ENCODE measurements around the gene MAEA.
"Not testable (repeated sequence)": the region's sequence is repeated elsewhere in the genome, so short reads cannot be mapped to it uniquely, and the experiment has no call there.

MAEA gene

DNA sequence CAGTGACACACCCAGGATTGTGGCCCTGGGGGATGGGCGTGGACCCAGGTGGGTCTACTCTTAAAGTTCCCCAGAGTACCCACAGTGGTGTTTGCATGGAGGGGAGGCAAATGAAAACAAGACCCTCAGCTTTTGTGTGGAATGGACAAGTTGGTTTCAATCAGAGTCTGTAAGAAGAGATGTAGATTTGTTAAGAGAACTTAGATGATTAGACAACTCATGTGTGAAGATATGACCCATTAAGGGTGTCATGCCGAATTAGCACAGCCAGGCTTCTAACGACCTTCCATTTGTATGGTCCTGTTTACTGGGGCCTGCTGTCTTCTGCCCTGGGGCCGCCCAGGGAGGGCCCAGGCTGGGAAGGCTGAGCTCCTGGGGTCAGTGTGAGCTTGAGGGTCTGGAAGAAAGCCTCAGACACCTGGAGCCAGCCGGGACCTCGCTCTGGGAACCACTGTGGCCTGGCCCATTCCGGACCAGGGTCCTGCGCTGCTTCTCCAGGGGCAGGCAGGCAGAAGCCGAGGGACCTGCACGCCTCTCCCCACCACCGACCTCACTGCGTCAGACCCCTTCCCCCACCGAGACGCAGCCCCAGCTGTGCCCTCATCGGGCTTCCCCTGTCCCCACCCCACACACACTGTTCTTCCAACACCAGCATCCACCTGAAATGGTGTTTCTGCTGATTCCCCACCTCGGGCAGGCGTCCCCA is 77.7 kb downstream of the MAEA start:
- no peak for DNase-seq (ENCODE audit: low read depth)

- no peak for DNase-seq (ENCODE audit: low read depth)
These were observed 78.2 kb downstream of the MAEA start for GRCh38 chr4:1367936-1368289.

- no peak for DNase-seq (ENCODE audit: low read depth)
These were observed 78.9 kb downstream of the MAEA start for GRCh38 chr4:1368421-1369090.

DNA sequence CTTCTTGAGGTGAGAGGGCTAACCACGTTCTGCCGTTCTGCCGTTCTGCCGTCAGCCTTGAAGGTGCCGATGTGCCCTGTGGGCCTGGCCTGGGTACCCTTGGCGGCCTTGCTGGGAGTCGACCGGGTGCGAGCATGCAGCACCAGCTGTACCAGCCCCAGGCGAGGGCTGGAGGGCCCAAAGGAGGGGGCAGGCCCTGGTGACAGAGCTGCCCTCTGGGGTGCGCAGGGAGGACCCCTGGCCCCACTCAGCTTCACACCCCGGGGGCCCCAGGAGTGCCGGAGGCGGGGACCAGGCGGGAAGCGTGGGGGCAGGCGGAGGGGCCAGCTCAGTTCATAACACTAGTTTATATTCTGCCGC is 79.4 kb downstream of the MAEA start:
- DNase-seq (ENCODE audit: low read depth): no peak

GRCh38 chr4:1369479-1370079 is 79.9 kb downstream of the MAEA start:
- no peak for DNase-seq (ENCODE audit: low read depth)

DNA sequence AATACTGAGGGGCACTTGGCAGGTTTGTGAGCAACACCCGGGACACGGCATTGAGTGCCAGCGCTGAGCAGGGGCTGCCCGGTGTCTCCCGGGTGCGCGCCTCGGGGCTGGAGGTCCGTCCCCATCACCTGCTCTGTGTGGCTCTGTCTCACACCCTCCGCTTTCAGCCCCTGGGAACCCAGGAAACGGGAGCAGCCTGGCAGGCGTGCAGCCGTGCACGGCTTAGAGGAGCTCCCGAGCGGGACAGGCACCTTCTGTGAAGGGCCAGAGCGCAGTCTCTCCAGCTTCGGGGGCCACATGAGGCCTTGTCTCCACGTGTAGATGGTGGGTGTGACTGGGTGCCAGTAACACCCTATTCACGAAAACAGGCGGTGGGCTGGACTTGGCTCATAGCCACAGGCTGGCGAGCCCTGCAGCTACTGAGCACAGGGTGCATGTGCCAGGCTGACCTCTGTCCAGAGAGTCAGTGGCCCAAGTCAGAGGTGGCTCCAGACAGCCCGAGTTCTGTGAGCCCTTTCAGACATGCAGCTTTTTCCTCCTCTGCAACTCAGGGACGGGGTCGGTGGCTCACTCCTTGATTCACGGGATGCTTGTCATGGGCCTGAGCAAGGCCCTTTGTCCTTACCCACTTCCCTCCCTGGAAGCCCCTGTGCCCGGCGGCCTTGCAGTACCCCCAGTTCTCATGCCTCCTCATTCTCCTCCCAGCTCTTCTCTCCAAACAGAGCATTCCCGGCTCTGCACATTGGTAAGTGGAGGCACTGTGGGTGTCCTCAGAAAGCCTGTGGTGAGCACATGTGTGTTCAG is 80.8 kb downstream of the MAEA start:
- no peak for DNase-seq (ENCODE audit: low read depth)

- DNase-seq (ENCODE audit: low read depth): no peak
These were observed 81.8 kb downstream of the MAEA start for GRCh38 chr4:1371176-1372165.

DNA sequence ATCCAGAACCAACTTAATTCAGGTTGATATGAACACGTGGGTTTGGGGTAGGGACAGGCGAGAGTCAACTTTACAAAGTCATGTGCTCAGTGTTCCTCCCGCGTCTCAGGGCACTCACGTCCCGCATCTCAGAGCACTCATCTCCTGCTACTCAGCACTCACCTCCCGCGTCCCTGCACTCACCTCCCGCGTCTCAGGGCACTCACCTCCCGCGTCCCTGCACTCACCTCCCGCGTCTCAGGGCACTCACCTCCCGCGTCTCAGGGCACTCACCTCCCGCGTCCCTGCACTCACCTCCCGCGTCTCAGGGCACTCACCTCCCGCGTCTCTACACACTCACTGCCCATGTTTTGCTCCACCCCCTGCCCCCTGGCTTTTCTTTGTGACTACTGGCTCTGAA is 82.9 kb downstream of the MAEA start:
- DNase-seq (ENCODE audit: low read depth): not testable (repeated sequence)

GRCh38 chr4:1373892-1374705 is 84.4 kb downstream of the MAEA start:
- no peak for DNase-seq (ENCODE audit: low read depth)

- no peak for DNase-seq (ENCODE audit: low read depth)
These were observed 85.0 kb downstream of the MAEA start for GRCh38 chr4:1374706-1375045.

DNA sequence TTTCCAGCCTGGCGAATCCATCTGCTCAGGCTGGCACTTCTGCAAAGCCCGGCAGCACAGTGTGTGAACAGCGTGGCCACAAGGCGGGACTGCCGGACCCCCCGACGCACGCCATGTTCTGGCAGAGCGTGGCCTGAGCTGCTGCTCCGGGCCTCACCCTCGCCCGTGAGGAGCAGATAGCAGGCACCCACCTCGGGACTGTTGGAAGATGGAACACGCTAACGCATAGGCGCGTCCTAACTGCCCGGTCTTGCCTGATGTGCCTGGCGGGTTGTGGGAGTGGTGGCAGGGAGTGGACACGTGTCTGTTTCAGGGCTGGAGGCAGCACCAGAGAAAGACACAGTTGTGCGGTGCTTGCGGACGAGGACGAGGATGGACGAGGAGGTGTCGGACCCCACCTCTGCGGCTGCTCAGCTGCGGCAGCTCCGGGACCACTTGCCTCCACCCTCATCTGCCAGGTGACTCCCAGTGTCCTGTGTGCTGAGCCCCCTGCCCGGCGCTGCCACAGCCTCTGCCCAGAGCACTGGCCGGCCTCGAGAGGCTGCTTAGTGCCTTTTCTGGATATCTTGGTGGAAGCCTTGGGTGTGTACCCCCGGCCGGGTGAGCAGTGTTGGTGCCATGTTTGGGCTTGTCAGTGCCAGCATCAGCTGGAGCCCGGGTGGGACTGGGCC is 85.5 kb downstream of the MAEA start:
- no peak for DNase-seq (ENCODE audit: low read depth)

DNA sequence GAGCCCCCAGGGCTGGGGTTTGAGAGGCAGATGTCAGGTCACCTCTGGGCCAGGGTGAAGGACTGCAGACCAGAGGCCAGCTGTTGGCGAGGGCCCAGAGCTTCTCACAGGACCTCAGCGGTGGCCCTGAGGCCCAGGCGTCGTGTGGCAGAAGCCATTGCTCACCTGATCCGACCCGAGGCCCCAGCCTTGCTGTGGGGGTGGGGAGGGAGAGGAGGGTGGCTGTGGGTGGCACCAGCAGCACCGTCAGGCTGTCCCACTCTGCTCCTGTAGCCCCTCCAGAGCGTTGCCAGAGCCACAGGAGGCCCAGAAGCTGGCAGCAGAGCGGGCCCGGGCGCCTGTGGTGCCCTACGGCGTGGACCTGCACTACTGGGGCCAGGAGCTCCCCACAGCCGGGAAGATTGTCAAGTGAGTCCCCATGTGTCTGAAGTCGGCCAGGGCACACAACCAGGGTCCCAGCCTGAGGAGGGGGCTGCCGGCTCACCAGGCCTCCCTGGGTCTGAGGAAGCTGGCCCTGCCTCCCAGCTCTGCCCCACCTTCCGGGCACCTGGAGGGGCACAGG is 86.2 kb downstream of the MAEA start:
- DNase-seq (ENCODE audit: low read depth): no peak

- no peak for DNase-seq (ENCODE audit: low read depth)
These were observed 86.7 kb downstream of the MAEA start for GRCh38 chr4:1376391-1376840.

DNA sequence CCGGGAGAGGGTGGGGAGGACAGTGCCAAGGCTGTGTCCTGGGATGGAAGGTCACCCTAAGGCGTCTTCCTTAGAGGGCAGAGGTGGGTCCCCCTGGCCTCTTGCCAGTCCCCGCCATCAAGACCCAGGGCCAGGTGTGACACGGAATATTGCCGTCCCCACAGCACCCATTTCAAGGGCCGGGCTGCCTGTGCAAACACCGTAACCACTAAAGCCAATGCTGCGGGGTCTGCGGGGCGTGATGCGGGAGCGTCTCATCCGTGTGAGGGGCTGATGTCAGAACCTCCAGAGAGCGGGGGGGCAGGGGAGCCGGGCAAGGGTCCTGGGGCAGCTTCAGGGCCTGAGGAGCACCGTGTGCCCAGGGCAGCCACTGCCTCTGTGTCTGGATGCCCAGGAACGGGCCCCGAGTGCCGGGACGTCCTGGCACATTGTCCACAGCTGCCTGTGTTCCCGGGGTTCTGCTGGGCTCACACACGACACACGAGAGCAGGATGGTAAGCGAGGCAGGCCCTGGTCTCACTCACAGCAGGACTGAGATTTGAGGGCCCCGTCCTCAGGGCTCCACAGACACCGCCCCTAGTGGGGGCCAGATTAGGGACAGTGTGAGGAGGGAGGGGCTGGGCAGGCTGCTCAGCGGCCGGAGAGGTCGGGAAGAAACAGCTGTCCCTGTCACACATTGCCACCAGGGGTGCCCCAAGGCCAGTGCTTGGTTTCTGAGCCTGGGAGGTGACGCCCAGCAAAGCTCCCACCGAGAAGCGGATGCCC is 87.3 kb downstream of the MAEA start:
- no peak for DNase-seq (ENCODE audit: low read depth)

- DNase-seq (ENCODE audit: low read depth): no peak
These were observed 88.0 kb downstream of the MAEA start for GRCh38 chr4:1377606-1378261.

DNA sequence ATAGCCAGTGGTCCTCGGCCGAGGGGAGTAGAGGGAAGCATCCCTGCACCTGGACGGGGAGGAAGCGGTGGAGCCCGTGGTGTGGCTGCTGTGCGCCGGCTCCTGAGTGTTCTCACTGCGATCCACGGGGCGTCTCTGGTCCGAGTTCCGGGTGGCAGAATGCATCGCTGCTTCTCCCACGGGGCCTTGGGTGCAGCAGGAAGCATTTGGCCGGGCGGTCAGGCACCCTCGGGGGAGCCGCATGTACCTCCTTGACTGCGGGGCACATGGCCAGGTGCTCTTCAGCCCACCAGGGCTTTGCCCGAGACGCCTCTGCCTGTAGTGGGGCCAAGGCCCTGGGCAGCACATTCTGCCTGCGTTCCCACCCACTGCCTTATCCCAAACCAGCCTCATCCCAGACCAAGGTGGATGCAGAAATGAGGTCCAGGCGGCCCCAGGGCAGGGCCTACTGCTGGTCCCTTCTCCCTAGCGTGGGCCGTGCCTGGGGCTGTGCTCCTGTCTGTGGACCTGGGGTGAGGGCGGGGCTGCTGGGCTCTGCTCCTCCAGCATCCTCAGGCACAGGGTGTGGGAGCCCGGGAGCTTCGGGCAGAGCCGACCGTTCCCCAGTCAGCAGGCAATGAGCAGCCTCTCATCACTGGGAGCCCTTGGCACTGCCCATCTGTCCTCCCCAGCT is 89.0 kb downstream of the MAEA start:
- no peak for DNase-seq (ENCODE audit: low read depth)

GRCh38 chr4:1379351-1379781 is 89.7 kb downstream of the MAEA start:
- DNase-seq (ENCODE audit: low read depth): no peak

- DNase-seq (ENCODE audit: low read depth): no peak
These were observed 90.2 kb downstream of the MAEA start for GRCh38 chr4:1379801-1380331.

Data from stimulated activated CD8-positive, alpha-beta memory T cell treated with anti-CD3 and anti-CD28 coated beads, Interleukin-12 subunit alpha, Interleukin-12 subunit beta, amount 100 ng/mL, for 4 hours (primary cell).